Activated CD8-positive, alpha-beta memory T cell treated with anti-CD3 and anti-CD28 coated beads, Interleukin-2, amount 50 U/mL, for 1 hour (primary cell): Measurements from ENCODE around the gene BMP5.

Source experiments
- DNase-seq: peaks from one replicate; pipeline ENCODE4 v3.0.0-alpha.2; 2020; ENCODE audit errors: extremely low read depth

Gene BMP5

GRCh38 chr6:55872866-55873265 lies 2.5 kb downstream of the BMP5 start:
- no peak for DNase-seq

GRCh38 chr6:55870181-55870813 lies 5.1 kb downstream of the BMP5 start:
- no peak for DNase-seq

GRCh38 chr6:55869674-55870073 lies 5.7 kb downstream of the BMP5 start:
- no peak for DNase-seq

- DNase-seq, result no peak
Observed at GRCh38 chr6:55868771-55869479, 6.5 kb downstream of the BMP5 start.

GRCh38 chr6:55868176-55868575 lies 7.2 kb downstream of the BMP5 start:
- no peak for DNase-seq

GRCh38 chr6:55866128-55866527 lies 9.3 kb downstream of the BMP5 start:
- no peak for DNase-seq

DNA sequence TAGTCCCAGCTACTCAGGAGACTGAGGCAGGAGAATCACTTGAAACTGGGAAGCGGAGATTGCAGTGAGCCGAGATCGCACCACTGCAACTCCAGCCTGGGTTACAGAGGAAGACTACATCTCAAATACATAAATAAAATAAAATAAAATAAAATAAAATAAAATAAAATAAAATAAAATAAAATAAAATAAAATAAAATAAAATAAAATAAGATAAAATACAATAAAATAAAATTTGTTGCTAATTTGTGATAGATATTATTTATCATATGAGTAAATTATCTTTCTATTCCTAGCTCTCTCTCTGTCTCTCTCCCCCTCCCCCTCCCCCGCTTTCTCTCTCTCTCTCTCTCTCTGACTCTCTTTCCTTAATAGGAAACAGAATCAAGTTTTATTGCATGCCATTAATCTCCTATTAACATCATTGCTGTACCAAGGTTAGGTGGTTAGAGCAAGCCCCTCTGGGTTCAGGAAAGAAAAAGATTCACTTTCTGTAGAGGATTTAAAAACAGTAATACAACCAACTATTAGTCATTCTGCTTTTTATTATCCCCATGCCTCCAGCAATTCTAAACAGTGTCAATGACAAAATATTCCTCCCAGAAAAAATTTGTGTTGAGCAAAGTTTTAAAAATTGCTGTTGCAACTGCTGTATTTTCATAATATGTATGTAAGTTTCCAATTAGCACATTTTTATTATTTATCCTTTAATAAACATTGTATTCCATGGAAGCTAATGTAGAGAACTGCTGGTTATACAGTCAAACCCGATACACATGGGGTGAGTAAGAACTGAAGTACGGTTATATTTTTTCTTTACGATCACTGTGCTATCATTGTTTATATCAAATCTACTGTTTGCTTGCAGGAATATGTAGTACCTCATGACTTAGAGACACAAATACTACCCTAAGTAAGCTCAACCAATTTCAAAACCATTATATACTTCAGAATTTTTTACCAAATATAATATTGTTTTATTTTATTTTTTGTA lies 22.1 kb downstream of the BMP5 start:
- no peak for DNase-seq

- DNase-seq, result no peak
Observed at GRCh38 chr6:55841341-55841740, 34.0 kb downstream of the BMP5 start.

GRCh38 chr6:55839080-55839479 lies 36.3 kb downstream of the BMP5 start:
- DNase-seq, result no peak

- DNase-seq, result no peak
Observed at GRCh38 chr6:55836945-55837344, 38.4 kb downstream of the BMP5 start.

DNA sequence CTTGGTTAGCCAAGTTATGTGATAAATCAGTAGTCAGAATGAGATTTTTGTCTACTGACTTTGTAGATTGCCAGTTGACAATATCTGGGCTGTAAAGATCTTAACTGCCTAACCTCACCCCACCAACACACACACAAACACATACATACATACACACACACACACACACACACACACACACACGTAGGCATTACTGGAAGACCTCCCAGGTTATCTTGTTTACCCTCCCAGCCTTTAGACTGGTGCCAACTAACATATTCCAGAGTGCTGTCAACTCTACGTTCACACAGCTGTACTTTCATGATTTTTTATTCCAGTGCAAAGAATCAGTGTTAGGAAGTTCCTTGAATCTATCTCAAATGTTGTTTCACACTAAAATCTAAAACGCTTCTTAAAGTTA lies 38.9 kb downstream of the BMP5 start:
- DNase-seq, result no peak

- DNase-seq, result no peak
Observed at GRCh38 chr6:55835220-55835619, 40.2 kb downstream of the BMP5 start.

DNA sequence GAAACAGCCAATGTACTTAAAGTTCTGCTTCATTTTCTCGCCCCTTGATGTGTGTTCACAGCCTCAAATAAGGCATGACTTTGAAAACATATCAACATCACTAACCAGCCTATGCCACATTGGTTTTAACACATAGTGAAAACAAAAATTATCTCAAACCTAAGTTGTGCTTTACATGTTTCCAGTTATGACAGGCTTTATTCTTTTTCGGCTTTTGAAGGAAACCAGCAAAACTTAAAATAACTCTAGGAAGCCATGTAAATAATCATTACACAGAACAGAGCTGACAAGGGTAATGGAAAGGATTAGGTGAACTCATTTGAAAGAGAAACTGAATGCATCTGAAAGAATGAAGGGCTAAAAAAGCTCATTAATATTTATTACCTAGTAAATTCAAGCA lies 42.1 kb downstream of the BMP5 start:
- no peak for DNase-seq

GRCh38 chr6:55827818-55828522 lies 47.4 kb downstream of the BMP5 start:
- no peak for DNase-seq

DNA sequence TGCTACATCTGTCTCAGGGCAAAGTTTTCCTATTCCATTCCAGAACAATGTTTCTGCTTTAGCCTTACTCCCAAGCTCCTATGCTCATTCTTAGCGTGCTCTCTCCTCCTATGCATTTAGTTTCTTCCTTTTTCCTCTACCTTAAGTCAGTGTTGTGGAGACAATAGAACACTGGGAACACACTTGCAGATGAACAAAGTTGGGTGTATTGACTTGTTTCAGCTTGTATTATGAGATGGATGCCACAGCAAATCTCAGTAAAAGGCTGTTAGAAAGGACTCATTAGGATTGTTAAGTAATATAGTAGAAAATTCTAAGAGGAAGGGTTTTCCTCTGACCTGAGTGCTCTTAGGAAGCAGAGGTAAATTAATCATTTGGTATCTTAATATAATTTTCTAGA lies 48.4 kb downstream of the BMP5 start:
- no peak for DNase-seq

DNA sequence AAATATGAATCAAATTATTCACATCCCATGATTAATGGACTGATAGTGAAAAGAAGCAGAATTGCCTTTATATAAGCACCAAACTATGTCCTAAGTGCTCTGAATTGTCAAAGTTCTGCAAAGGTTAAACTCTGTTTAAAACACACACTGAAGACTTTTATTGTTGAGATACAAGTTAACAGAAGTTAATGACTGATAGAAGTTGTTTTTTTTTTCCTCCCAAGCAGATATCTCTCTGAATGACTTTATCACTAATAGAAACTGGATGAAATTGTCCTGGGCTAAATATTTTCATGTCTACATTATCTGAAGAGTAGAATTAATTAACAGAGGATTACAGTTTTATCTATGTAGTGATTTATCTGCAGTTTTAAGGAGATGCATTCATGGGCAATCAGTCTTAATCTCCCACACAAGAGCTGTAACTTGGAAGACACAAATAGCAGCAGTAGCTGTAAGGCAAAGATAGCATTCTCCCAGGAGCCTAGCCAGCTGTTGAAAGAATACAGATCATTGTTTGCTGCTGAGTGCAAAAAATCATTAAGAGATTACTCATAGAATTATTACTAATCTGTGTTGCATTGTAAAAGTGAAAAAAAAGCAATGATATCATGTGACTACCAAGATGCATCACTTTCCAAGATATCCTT lies 49.9 kb downstream of the BMP5 start:
- DNase-seq, result no peak

DNA sequence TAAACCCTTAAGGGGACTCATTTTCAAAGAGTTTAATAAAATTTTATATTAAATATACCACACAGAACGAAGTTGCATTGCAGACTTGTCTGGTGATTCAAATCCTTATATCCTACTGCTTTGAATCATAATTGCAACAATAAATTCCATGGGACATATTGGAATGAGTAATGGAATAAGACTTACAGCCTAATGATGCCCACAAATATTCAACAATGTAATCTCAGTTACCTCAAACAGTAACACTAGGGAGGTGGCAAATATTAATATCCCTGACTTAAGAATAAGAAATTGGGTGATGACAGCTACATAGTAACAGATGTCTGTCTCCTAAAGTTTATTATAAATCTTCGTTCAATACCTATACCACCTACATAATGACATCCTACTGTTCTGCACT lies 52.6 kb downstream of the BMP5 start:
- DNase-seq, result no peak

- DNase-seq, result no peak
Observed at GRCh38 chr6:55822005-55822404, 53.4 kb downstream of the BMP5 start.

DNA sequence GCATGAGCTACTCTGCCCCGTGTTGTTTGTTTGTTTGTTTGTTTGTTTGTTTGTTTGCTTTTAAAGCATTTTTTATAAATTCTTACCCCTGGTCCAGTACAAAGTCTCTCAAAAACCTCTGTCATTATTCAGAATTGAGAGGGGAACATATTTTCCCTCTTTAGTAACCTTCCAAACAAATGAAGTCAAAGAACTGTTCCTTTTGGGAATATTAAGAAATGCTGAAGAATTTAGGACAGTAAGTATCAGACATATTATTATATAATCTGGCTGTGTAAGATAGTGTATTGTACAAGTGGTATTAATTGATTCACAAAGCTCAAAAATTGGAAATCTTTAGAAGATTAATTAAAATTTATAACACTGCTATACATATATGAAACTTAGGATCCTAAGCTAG lies 54.7 kb downstream of the BMP5 start:
- DNase-seq, result no peak

DNA sequence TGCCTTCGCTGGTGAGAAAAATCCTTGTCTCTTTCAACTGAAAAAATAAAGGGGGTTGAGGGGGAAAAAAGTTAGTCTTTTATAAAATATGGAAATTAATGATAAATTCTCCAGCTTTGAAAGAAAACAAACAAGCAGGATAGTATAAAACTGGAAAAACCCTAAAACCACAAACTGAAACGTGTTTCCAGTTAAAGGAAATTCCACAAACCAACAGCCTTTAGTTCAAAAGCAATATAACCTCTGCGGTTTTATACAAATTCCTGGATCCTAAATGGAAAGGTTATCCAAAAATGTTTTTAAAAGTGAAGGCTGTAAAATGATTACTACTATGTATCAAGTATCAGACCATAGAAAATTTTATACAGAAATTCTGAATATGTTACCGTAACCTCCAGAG lies 55.6 kb downstream of the BMP5 start:
- DNase-seq, result no peak

DNA sequence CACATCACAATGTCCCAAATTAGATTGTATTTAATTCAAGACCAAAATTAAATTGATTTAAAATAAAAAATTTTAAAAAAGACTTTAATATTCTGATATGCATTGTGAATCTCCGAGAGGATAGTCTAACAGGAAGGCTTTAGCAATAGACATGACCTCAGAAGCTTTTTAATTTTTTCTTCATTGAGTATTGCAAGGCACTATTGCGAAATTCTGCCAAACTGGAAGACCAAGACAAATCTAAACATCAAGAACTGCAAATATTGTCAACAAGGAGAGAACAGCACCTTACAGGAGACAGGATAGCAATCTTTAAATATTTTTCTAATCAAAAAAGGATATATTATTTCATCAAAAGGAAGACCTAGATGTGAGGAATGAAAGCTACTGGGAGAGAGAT lies 56.9 kb downstream of the BMP5 start:
- no peak for DNase-seq
